Measurements from ENCODE around the gene PLD2.

Gene PLD2

DNA sequence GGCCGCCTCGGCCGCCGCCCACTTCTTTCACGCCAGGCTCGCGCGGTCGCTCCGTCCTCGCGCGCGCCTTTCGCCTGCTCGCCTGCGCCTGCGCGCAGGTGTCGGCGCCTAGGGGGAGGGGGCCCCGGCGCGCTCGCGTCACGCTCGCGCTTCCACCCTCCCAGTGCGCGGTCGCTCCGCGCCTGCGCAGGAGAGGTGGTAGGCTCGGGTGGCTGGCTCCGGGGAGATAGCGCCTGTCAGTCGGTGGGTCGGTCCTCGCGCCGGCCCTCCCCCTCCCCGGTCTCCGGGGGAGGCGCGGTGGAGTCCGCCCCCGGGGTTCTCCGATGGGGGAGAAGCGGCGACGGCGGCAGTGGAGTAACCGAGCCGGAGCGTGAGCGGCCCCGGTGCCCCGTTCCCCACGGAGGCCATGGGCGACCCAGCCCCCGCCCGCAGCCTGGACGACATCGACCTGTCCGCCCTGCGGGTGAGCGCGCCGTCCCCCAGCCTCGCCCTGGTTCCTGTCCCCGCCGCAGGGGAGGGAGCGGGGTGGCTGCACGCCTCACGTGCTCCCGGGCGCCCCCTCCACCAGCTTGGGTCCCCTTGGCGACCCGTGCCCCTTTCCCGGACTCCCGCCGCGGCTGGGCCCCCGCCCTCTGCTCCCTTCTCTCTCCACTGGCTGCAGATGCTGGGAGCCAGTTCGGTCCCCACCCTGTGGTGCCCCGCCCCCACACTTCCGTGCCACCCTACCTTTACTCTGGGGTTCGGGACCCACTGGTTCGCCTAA is 26.4 kb downstream of the PLD2 start, which contains the start of gene MINK1:
Gene MINK1, plus strand, starts transcription at position 163 of the 763 bp plus-strand sequence. Its CDS starts 244 bp downstream, at position 407.
- peak within 1 kb of the TSS; percentile 82 for H3K4me3 ChIP-seq (ENCODE audit: control insufficient read depth, low read depth, low read length)
- DNase-seq (ENCODE audit: low read depth), result peak; percentile 89
- TF ChIP-seq CTCF (conservative IDR thresholded peaks at IDR 0.05; ENCODE audit: control insufficient read depth, insufficient read depth, low read depth, low read length), result no peak

GRCh38 chr17:4833941-4834680 is 27.2 kb downstream of the PLD2 start:
- DNase-seq (ENCODE audit: low read depth), result peak; percentile 42
- peak overlapping the region; percentile 82 for H3K4me3 ChIP-seq (ENCODE audit: control insufficient read depth, low read depth, low read length)
- TF ChIP-seq CTCF (conservative IDR thresholded peaks at IDR 0.05; ENCODE audit: control insufficient read depth, insufficient read depth, low read depth, low read length), result no peak

DNA sequence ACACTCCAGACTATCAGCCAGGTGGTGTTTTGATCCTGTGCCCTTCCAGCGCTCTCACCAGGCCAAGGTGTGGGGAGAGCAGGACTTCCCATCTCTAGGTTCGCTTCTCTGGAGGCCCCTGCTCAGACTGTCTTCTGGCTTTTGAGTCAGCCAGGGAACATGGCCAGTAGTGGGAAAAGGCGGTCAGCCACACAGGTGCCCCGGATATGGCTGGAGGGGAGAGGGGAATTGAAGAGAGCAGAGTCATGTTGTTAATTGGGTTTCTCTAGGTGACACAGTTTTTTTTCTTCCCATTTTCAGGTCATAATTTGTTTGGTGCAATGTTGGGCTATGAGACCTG is 27.7 kb downstream of the PLD2 start:
- DNase-seq (ENCODE audit: low read depth), result no peak
- TF ChIP-seq CTCF (conservative IDR thresholded peaks at IDR 0.05; ENCODE audit: control insufficient read depth, insufficient read depth, low read depth, low read length), result no peak
- H3K4me3 ChIP-seq (ENCODE audit: control insufficient read depth, low read depth, low read length), result peak overlapping the region; percentile 82

DNA sequence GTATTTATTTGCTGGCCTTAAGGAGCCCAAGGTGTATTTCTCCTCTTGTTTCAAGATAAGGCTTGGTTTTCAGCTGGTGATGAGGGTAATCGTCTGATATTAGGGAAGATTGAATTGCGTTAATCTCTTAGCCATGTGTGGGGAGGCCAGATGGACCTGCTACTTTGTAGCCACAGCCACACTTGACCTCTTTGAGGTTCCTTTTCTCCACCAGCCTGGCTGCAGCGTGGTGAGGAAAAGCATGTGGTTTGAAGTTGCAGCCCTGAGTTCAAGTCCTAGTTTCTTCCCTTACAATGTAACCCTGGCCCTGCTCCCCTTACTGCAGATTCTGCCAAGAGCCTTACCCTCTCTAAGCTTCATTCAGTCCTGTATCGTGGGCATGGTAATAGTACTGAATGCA is 29.3 kb downstream of the PLD2 start:
- TF ChIP-seq CTCF (conservative IDR thresholded peaks at IDR 0.05; ENCODE audit: control insufficient read depth, insufficient read depth, low read depth, low read length), result no peak
- no peak overlapping the region for H3K4me3 ChIP-seq (ENCODE audit: control insufficient read depth, low read depth, low read length)
- no peak for DNase-seq (ENCODE audit: low read depth)

DNA sequence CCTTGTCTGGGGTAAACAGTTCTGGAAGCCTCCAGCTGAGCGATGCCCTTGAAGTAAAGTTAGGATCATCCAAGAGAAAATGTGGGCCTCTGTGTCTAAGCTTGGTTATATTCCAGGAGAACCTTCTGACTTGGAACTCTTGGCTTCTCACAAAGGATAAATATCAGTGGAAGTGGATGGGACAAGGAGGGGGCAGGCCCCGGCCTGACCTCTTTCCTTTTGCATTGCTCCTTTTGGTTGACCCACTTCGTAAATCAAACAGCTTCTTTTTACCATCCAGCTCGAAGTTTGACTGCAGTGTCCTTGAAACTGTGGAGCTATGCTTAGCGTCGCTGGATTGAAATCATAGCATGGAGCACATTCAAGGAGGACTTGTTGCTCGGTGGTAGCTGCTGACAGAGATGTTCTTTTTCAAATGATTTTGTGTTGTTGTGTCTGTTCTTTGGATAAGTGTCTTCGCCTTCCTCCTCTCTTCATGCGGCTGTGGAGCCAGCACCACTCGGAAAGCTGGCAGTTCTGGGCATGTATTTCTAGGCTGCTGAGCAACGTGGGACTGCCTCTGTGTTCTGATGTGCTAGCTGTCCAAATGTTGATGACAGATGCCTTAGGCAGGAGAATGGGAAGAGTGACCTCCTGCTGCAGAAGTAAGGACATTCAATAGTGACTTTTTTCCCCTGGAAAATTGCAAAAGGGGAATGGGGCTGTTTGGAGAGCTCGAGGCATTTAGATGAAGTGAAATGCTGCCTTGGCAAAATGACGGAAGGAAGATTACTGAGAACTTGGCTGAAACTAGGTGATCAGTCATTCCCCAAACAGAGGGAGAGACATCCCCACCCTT is 30.7 kb downstream of the PLD2 start:
- no peak for DNase-seq (ENCODE audit: low read depth)
- no peak for TF ChIP-seq CTCF (conservative IDR thresholded peaks at IDR 0.05; ENCODE audit: control insufficient read depth, insufficient read depth, low read depth, low read length)
- H3K4me3 ChIP-seq (ENCODE audit: control insufficient read depth, low read depth, low read length), result no peak overlapping the region

GRCh38 chr17:4838309-4838785 is 31.4 kb downstream of the PLD2 start:
- no peak for DNase-seq (ENCODE audit: low read depth)
- no peak for TF ChIP-seq CTCF (conservative IDR thresholded peaks at IDR 0.05; ENCODE audit: control insufficient read depth, insufficient read depth, low read depth, low read length)
- H3K4me3 ChIP-seq (ENCODE audit: control insufficient read depth, low read depth, low read length), result no peak overlapping the region
